ENCODE data around the gene CDH8.
"Not testable (repeated sequence)": the region's sequence is repeated elsewhere in the genome, so short reads cannot be mapped to it uniquely, and the experiment has no call there.

The CDH8 gene

GRCh38 chr16:61836804-61837393 lies 199.3 kb downstream of the CDH8 start:
- no peak for DNase-seq

- DNase-seq = no peak
Measured at GRCh38 chr16:61834082-61834481, 202.2 kb downstream of the CDH8 start.

- DNase-seq = no peak
Measured at GRCh38 chr16:61831351-61831917, 204.8 kb downstream of the CDH8 start.

GRCh38 chr16:61829631-61830030 lies 206.6 kb downstream of the CDH8 start:
- no peak for DNase-seq

- no peak for DNase-seq
Measured at GRCh38 chr16:61823326-61823725, 212.9 kb downstream of the CDH8 start.

- DNase-seq = no peak
Measured at GRCh38 chr16:61820820-61821219, 215.4 kb downstream of the CDH8 start.

GRCh38 chr16:61820398-61820797 lies 215.8 kb downstream of the CDH8 start:
- DNase-seq = no peak

GRCh38 chr16:61818850-61819249 lies 217.4 kb downstream of the CDH8 start:
- DNase-seq = no peak

- DNase-seq = no peak
Measured at GRCh38 chr16:61817583-61818278, 218.5 kb downstream of the CDH8 start.

- DNase-seq = no peak
Measured at GRCh38 chr16:61814726-61815347, 221.4 kb downstream of the CDH8 start.

GRCh38 chr16:61813339-61813738 lies 222.9 kb downstream of the CDH8 start:
- DNase-seq = no peak

GRCh38 chr16:61812251-61812650 lies 224.0 kb downstream of the CDH8 start:
- DNase-seq = no peak

- no peak for DNase-seq
Measured at GRCh38 chr16:61807551-61807950, 228.7 kb downstream of the CDH8 start.

GRCh38 chr16:61801217-61801616 lies 235.0 kb downstream of the CDH8 start:
- not testable (repeated sequence) for DNase-seq

- DNase-seq = no peak
Measured at GRCh38 chr16:61798741-61799140, 237.5 kb downstream of the CDH8 start.

GRCh38 chr16:61797961-61798507 lies 238.2 kb downstream of the CDH8 start:
- DNase-seq = no peak

GRCh38 chr16:61797296-61797795 lies 238.9 kb downstream of the CDH8 start:
- no peak for DNase-seq

GRCh38 chr16:61792194-61792909 lies 243.9 kb downstream of the CDH8 start:
- DNase-seq = no peak

GRCh38 chr16:61791464-61791863 lies 244.8 kb downstream of the CDH8 start:
- DNase-seq = no peak

- not testable (repeated sequence) for DNase-seq
Measured at GRCh38 chr16:61781855-61782254, 254.4 kb downstream of the CDH8 start.

GRCh38 chr16:61780161-61780560 lies 256.1 kb downstream of the CDH8 start:
- no peak for DNase-seq

GRCh38 chr16:61770301-61770700 lies 265.9 kb downstream of the CDH8 start:
- no peak for DNase-seq

- DNase-seq = no peak
Measured at GRCh38 chr16:61763991-61764390, 272.2 kb downstream of the CDH8 start.
